GM12878 (cell line): Measurements from ENCODE around the gene SFXN5.

Source experiments
- RFX5 ChIP-seq: IDR thresholded peaks from 2 replicates; pipeline ENCODE4 v1.6.1; 2011; ENCODE audit warnings: low read depth, low read length, improper control_type of control experiment
- SPI1 ChIP-seq: IDR thresholded peaks from 2 replicates; pipeline ENCODE4 v1.6.1; 2011; ENCODE audit warnings: low read depth, mild to moderate bottlenecking, low read length, moderate library complexity, borderline replicate concordance; ENCODE audit not compliant: insufficient read depth
- SREBF2 ChIP-seq: IDR thresholded peaks from 2 replicates; pipeline ENCODE4 v1.6.1; 2012; ENCODE audit warnings: mild to moderate bottlenecking, low read length
- TAF1 ChIP-seq: IDR thresholded peaks from 2 replicates; pipeline ENCODE4 v1.6.1; 2011; ENCODE audit warnings: mild to moderate bottlenecking, low read depth, low read length, borderline replicate concordance
- TF ChIP-seq, protein P1 (sequence below): fragments of 150-350 bp; IDR thresholded peaks from 2 replicates; pipeline ENCODE4 v1.6.1; 2016; ENCODE audit warnings: low read depth, low read length

DNA sequence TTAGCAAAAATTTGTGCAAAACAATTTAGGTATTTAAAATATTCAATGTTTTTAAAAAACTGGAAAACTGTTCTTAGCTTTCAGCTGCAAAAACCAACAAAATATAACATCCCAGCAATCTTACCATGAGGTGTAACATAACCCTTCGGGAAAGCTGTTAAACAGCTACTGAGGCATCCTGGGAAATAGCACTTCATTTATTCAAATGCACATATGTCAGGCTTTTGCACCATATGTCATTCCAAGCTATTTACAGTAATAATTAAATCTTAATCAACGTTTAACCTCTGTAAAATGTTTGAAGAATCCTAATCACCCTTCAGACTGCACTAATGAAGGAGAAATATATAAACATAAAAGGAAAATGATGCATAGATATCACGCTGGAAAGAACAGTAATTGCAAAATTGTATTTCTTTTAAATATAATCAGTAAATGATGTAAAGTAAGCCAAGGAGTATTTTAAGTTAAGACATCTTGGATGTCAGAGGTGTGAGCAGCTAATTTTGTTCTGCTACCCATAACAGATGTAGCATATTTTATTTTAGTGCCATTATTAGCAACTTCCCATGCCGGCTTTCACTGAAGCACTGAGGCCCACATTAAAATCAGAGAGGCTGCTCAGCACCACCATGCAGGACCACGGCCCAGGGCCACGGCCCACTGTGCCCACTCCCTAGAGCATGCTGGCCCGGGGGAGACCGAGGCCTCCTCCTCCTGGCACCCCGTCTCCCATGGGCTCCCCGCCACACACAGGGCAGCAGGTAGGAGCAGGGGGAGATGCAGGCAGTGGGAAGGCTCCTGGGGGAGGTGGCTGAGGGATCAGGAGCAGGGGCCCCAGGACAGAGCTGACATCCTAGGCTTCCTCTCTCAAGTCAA, 123.3 kb downstream of the SFXN5 start:
- TF ChIP-seq SREBF2 (no peak), RFX5 (no peak), TAF1 (no peak), SPI1 (no peak)
- TF ChIP-seq, protein P1, sequence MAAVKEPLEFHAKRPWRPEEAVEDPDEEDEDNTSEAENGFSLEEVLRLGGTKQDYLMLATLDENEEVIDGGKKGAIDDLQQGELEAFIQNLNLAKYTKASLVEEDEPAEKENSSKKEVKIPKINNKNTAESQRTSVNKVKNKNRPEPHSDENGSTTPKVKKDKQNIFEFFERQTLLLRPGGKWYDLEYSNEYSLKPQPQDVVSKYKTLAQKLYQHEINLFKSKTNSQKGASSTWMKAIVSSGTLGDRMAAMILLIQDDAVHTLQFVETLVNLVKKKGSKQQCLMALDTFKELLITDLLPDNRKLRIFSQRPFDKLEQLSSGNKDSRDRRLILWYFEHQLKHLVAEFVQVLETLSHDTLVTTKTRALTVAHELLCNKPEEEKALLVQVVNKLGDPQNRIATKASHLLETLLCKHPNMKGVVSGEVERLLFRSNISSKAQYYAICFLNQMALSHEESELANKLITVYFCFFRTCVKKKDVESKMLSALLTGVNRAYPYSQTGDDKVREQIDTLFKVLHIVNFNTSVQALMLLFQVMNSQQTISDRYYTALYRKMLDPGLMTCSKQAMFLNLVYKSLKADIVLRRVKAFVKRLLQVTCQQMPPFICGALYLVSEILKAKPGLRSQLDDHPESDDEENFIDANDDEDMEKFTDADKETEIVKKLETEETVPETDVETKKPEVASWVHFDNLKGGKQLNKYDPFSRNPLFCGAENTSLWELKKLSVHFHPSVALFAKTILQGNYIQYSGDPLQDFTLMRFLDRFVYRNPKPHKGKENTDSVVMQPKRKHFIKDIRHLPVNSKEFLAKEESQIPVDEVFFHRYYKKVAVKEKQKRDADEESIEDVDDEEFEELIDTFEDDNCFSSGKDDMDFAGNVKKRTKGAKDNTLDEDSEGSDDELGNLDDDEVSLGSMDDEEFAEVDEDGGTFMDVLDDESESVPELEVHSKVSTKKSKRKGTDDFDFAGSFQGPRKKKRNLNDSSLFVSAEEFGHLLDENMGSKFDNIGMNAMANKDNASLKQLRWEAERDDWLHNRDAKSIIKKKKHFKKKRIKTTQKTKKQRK = no peak
